Measurements from ENCODE around the gene SLC25A30. TPM values are rescaled to one million over a fixed set of nuclear protein-coding genes. Genes with fewer than 3 reads are reported as not detected.
A peak's percentile ranks its signal among the peaks of the same experiment; 100 is the strongest.

SLC25A30 gene
- total RNA-seq, 1 donor from 2014 or later, result 12.5 TPM

DNA sequence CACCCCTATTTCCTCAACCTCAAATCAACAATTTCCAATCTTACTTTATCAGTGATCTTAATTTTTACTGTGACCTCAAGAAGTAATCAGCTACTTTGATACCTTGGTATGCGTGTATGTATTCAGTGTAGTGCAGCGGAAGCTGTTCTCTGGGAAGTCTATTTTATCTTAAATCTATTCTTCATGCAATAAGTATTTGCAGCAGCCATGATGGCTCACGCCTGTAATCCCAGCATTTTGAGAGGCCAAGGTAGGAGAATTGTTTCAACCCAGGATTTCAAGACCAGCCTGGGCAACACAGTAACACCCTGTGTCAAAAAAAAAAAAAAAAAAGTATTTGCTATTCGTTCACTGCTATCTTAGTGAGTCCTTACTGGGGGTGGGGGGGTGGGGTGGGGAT lies 6.5 kb downstream of the SLC25A30 start:
- no peaks in the 10 kb centered on the region for H3K9me3 ChIP-seq (ENCODE audit: control insufficient read depth in 3 of 3, low read length in 3 of 3)
- no peak overlapping the region for H3K9ac ChIP-seq (ENCODE audit: low read depth in 1 of 3, low read length in 3 of 3)
- peaks cover 18 to 32% (median 31%) of the 10 kb centered on the region in 3 donors for H3K36me3 ChIP-seq (ENCODE audit: control insufficient read depth in 3 of 3, insufficient read depth in 3 of 3, low read length in 3 of 3)
- peak overlapping the region; percentile 86 for H3K27ac ChIP-seq (ENCODE audit: low read depth, low read length)
- H3K27me3 ChIP-seq (ENCODE audit: control insufficient read depth in 3 of 3, insufficient read depth in 3 of 3, low read length in 3 of 3), result no peaks in the 10 kb centered on the region
- H3K4me1 ChIP-seq (ENCODE audit: control insufficient read depth in 3 of 3, insufficient read depth in 3 of 3, low read length in 3 of 3), result peaks cover 29 to 36% (median 35%) of the 10 kb centered on the region in 3 donors
- no peak overlapping the region for H3K4me3 ChIP-seq (ENCODE audit: low read length in 3 of 3)

DNA sequence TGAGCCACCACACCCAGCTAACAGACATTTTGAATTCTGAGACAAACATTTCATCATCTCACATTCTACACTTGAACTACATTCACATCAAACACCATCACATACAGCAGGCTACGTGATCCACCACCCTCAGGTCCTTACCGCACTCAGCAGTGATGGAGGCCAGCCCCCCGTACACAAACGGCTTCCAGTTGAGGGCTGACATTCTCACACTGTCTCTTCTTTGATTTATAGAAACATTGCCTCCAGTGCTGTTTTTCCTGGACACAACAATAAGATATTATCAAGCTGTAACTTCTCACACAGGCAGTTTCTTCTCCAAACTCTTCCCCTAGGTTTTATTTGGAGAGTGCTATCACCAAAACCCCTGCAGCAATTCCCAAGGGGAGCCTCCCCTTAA lies 7.0 kb downstream of the SLC25A30 start:
- Histone ChIP-seq H3K4me1 (ENCODE audit: control insufficient read depth in 3 of 3, insufficient read depth in 3 of 3, low read length in 3 of 3) (peaks cover 26 to 33% (median 32%) of the 10 kb centered on the region in 3 donors), H3K27me3 (ENCODE audit: control insufficient read depth in 3 of 3, insufficient read depth in 3 of 3, low read length in 3 of 3) (no peaks in the 10 kb centered on the region), H3K9me3 (ENCODE audit: control insufficient read depth in 3 of 3, low read length in 3 of 3) (no peaks in the 10 kb centered on the region), H3K9ac (ENCODE audit: low read depth in 1 of 3, low read length in 3 of 3) (no peak overlapping the region), H3K4me3 (ENCODE audit: low read length in 3 of 3) (no peak overlapping the region), H3K27ac (ENCODE audit: low read depth, low read length) (no peak overlapping the region), H3K36me3 (ENCODE audit: control insufficient read depth in 3 of 3, insufficient read depth in 3 of 3, low read length in 3 of 3) (peaks cover 23 to 36% (median 35%) of the 10 kb centered on the region in 3 donors)

DNA sequence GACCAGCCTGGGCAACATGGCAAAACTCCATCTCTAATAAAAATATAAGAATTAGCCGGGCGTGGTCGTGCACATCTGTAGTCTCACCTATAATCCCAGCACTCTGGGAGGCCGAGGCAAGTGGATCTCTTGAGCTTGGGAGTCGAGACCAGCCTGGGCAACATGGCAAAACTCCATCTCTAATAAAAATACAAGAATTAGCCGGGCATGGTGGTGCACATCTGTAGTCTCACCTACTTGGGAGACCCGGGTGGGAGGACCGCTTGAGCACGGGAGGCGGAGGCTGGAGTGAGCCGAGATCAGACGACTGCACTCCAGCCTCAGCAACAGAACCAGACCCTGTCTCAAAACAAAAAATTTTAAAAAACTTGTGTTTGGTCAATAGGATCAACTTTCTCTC lies 7.7 kb downstream of the SLC25A30 start:
- Histone ChIP-seq H3K9me3 (ENCODE audit: control insufficient read depth in 3 of 3, low read length in 3 of 3) (no peaks in the 10 kb centered on the region), H3K4me1 (ENCODE audit: control insufficient read depth in 3 of 3, insufficient read depth in 3 of 3, low read length in 3 of 3) (peaks cover 26 to 32% (median 32%) of the 10 kb centered on the region in 3 donors), H3K36me3 (ENCODE audit: control insufficient read depth in 3 of 3, insufficient read depth in 3 of 3, low read length in 3 of 3) (peaks cover 26 to 41% (median 40%) of the 10 kb centered on the region in 3 donors), H3K4me3 (ENCODE audit: low read length in 3 of 3) (no peak overlapping the region), H3K27me3 (ENCODE audit: control insufficient read depth in 3 of 3, insufficient read depth in 3 of 3, low read length in 3 of 3) (no peaks in the 10 kb centered on the region), H3K27ac (ENCODE audit: low read depth, low read length) (no peak overlapping the region), H3K9ac (ENCODE audit: low read depth in 1 of 3, low read length in 3 of 3) (no peak overlapping the region)

DNA sequence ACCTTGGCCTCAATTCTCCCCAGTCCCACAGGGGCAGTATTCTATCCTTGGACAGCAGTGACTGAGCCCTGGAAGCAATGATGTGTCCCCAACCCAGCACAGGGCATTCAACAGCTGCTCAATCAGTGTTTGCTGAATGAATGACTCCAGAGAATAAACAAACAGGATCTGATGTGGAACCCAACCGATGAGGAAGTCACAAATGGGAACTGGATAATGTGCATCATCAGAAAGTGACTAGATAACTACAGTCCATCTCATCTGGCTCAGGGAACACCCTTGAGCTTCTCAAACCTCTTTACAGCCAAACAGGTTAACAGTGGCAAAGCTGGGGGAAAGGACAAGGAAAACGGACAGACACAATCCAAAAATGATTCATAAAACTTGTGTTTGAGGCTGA lies 8.2 kb downstream of the SLC25A30 start:
- H3K9me3 ChIP-seq (ENCODE audit: control insufficient read depth in 3 of 3, low read length in 3 of 3), result no peaks in the 10 kb centered on the region
- no peak overlapping the region for H3K4me3 ChIP-seq (ENCODE audit: low read length in 3 of 3)
- H3K4me1 ChIP-seq (ENCODE audit: control insufficient read depth in 3 of 3, insufficient read depth in 3 of 3, low read length in 3 of 3), result peaks cover 24 to 30% (median 28%) of the 10 kb centered on the region in 3 donors
- no peak overlapping the region for H3K9ac ChIP-seq (ENCODE audit: low read depth in 1 of 3, low read length in 3 of 3)
- H3K27ac ChIP-seq (ENCODE audit: low read depth, low read length), result no peak overlapping the region
- peaks cover 31 to 45% (median 45%) of the 10 kb centered on the region in 3 donors for H3K36me3 ChIP-seq (ENCODE audit: control insufficient read depth in 3 of 3, insufficient read depth in 3 of 3, low read length in 3 of 3)
- H3K27me3 ChIP-seq (ENCODE audit: control insufficient read depth in 3 of 3, insufficient read depth in 3 of 3, low read length in 3 of 3), result no peaks in the 10 kb centered on the region

DNA sequence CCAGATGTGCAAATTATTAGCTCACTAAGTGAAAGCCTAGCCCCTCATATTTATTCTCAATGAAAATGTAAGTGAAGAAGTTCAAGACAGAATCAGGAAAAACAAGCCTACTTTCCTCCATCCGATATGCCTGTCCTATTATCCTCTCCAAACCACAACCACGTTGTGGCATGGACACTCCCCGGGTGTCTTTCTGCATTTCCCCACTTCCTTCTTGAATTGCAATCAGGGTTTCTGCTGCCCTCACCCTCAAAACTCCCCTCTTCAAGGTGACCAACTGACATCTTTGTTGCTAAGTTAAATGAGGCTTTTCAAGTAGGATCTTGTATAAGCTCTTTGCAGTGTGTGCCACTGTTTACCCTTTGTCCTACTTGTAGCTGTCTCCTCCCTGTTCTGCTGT lies 11.8 kb downstream of the SLC25A30 start:
- H3K9me3 ChIP-seq (ENCODE audit: control insufficient read depth in 3 of 3, low read length in 3 of 3), result no peaks in the 10 kb centered on the region
- peaks cover 11 to 21% (median 11%) of the 10 kb centered on the region in 3 donors for H3K4me1 ChIP-seq (ENCODE audit: control insufficient read depth in 3 of 3, insufficient read depth in 3 of 3, low read length in 3 of 3)
- H3K27ac ChIP-seq (ENCODE audit: low read depth, low read length), result no peak overlapping the region
- H3K27me3 ChIP-seq (ENCODE audit: control insufficient read depth in 3 of 3, insufficient read depth in 3 of 3, low read length in 3 of 3), result no peaks in the 10 kb centered on the region
- peaks cover 36 to 57% (median 54%) of the 10 kb centered on the region in 3 donors for H3K36me3 ChIP-seq (ENCODE audit: control insufficient read depth in 3 of 3, insufficient read depth in 3 of 3, low read length in 3 of 3)
- H3K9ac ChIP-seq (ENCODE audit: low read depth in 1 of 3, low read length in 3 of 3), result no peak overlapping the region
- no peak overlapping the region for H3K4me3 ChIP-seq (ENCODE audit: low read length in 3 of 3)

DNA sequence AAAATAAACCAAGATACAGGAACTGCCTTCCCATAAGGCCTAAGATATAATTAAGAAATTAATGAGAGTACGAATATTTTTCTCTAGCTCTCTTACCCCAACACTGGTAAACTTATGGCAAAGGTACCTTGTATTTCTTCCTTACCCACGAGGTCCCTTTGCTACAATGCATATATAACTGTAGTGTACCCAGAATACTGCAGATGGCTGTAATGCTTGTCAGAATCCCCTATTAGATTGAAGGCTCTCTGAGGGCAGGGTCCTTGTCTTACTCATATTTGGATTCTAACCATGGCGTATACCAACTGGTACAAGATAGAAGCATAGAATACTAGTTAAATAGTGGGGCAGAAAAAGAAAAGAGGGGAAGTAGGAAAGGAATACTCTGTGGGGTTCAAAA lies 15.1 kb downstream of the SLC25A30 start:
- H3K27ac ChIP-seq (ENCODE audit: low read depth, low read length), result peak overlapping the region; percentile 70
- peak overlapping the region in 1 of 3 donors; percentile 34 for H3K4me3 ChIP-seq (ENCODE audit: low read length in 3 of 3)

GRCh38 chr13:45402641-45403040 lies 15.5 kb downstream of the SLC25A30 start:
- no peaks in the 10 kb centered on the region for H3K27me3 ChIP-seq (ENCODE audit: control insufficient read depth in 3 of 3, insufficient read depth in 3 of 3, low read length in 3 of 3)
- no peaks in the 10 kb centered on the region for H3K9me3 ChIP-seq (ENCODE audit: control insufficient read depth in 3 of 3, low read length in 3 of 3)
- peak overlapping the region in 1 of 3 donors; percentile 42 for H3K9ac ChIP-seq (ENCODE audit: low read depth in 1 of 3, low read length in 3 of 3)
- H3K36me3 ChIP-seq (ENCODE audit: control insufficient read depth in 3 of 3, insufficient read depth in 3 of 3, low read length in 3 of 3), result peaks cover 38 to 58% (median 56%) of the 10 kb centered on the region in 3 donors
- peak overlapping the region; percentile 70 for H3K27ac ChIP-seq (ENCODE audit: low read depth, low read length)
- H3K4me3 ChIP-seq (ENCODE audit: low read length in 3 of 3), result peak overlapping the region in 1 of 3 donors; percentile 34
- peaks cover 11 to 21% (median 19%) of the 10 kb centered on the region in 3 donors for H3K4me1 ChIP-seq (ENCODE audit: control insufficient read depth in 3 of 3, insufficient read depth in 3 of 3, low read length in 3 of 3)

More for the DNA sequence above, 15.1 kb downstream of the SLC25A30 start:
- no peak overlapping the region for H3K9ac ChIP-seq (ENCODE audit: low read depth in 1 of 3, low read length in 3 of 3)
- H3K9me3 ChIP-seq (ENCODE audit: control insufficient read depth in 3 of 3, low read length in 3 of 3), result no peaks in the 10 kb centered on the region
- peaks cover 38 to 58% (median 56%) of the 10 kb centered on the region in 3 donors for H3K36me3 ChIP-seq (ENCODE audit: control insufficient read depth in 3 of 3, insufficient read depth in 3 of 3, low read length in 3 of 3)
- H3K27me3 ChIP-seq (ENCODE audit: control insufficient read depth in 3 of 3, insufficient read depth in 3 of 3, low read length in 3 of 3), result no peaks in the 10 kb centered on the region
- H3K4me1 ChIP-seq (ENCODE audit: control insufficient read depth in 3 of 3, insufficient read depth in 3 of 3, low read length in 3 of 3), result peaks cover 11 to 21% (median 19%) of the 10 kb centered on the region in 3 donors

DNA sequence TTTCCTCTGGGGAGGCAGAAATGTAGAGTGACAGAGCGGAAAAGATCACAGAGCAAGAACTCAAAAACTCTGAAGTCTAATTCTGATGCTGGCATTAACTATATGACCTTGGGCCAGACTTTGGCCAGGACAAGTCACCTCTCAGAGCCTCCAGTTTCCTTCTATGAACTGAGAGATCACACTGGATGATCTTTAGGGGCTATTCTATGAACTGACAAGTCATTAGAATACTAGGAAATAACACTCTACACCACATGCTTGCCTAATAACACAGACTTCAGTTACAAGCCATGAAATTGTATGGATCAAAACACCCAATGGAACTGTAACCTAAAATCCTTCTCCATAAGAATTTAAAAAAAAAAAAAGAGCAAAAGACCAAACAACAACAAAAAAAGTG lies 16.9 kb downstream of the SLC25A30 start:
- H3K4me1 ChIP-seq (ENCODE audit: control insufficient read depth in 3 of 3, insufficient read depth in 3 of 3, low read length in 3 of 3), result peaks cover 14 to 27% (median 23%) of the 10 kb centered on the region in 3 donors
- H3K9ac ChIP-seq (ENCODE audit: low read depth in 1 of 3, low read length in 3 of 3), result peak overlapping the region in 2 of 3 donors; percentile 6 to 40
- H3K27ac ChIP-seq (ENCODE audit: low read depth, low read length), result peak overlapping the region; percentile 54
- no peaks in the 10 kb centered on the region for H3K27me3 ChIP-seq (ENCODE audit: control insufficient read depth in 3 of 3, insufficient read depth in 3 of 3, low read length in 3 of 3)
- peaks cover 31 to 46% (median 45%) of the 10 kb centered on the region in 3 donors for H3K36me3 ChIP-seq (ENCODE audit: control insufficient read depth in 3 of 3, insufficient read depth in 3 of 3, low read length in 3 of 3)
- no peaks in the 10 kb centered on the region for H3K9me3 ChIP-seq (ENCODE audit: control insufficient read depth in 3 of 3, low read length in 3 of 3)
- peak overlapping the region in 1 of 3 donors; percentile 43 for H3K4me3 ChIP-seq (ENCODE audit: low read length in 3 of 3)

- H3K27me3 ChIP-seq (ENCODE audit: control insufficient read depth in 3 of 3, insufficient read depth in 3 of 3, low read length in 3 of 3), result no peaks in the 10 kb centered on the region
- H3K27ac ChIP-seq (ENCODE audit: low read depth, low read length), result no peak overlapping the region
- H3K9ac ChIP-seq (ENCODE audit: low read depth in 1 of 3, low read length in 3 of 3), result no peak overlapping the region
- H3K9me3 ChIP-seq (ENCODE audit: control insufficient read depth in 3 of 3, low read length in 3 of 3), result no peaks in the 10 kb centered on the region
- peaks cover 17 to 38% (median 31%) of the 10 kb centered on the region in 3 donors for H3K4me1 ChIP-seq (ENCODE audit: control insufficient read depth in 3 of 3, insufficient read depth in 3 of 3, low read length in 3 of 3)
- H3K36me3 ChIP-seq (ENCODE audit: control insufficient read depth in 3 of 3, insufficient read depth in 3 of 3, low read length in 3 of 3), result peaks cover 18 to 42% (median 34%) of the 10 kb centered on the region in 3 donors
- H3K4me3 ChIP-seq (ENCODE audit: low read length in 3 of 3), result no peak overlapping the region
Measured at GRCh38 chr13:45398877-45399276, 19.3 kb downstream of the SLC25A30 start.

GRCh38 chr13:45396533-45397095 lies 21.6 kb downstream of the SLC25A30 start:
- peak overlapping the region in 1 of 3 donors; percentile 45 for H3K9ac ChIP-seq (ENCODE audit: low read depth in 1 of 3, low read length in 3 of 3)
- H3K27ac ChIP-seq (ENCODE audit: low read depth, low read length), result peak overlapping the region; percentile 0
- H3K36me3 ChIP-seq (ENCODE audit: control insufficient read depth in 3 of 3, insufficient read depth in 3 of 3, low read length in 3 of 3), result peaks cover 21 to 40% (median 34%) of the 10 kb centered on the region in 3 donors
- no peak overlapping the region for H3K4me3 ChIP-seq (ENCODE audit: low read length in 3 of 3)
- H3K4me1 ChIP-seq (ENCODE audit: control insufficient read depth in 3 of 3, insufficient read depth in 3 of 3, low read length in 3 of 3), result peaks cover 10 to 36% (median 30%) of the 10 kb centered on the region in 3 donors
- no peaks in the 10 kb centered on the region for H3K27me3 ChIP-seq (ENCODE audit: control insufficient read depth in 3 of 3, insufficient read depth in 3 of 3, low read length in 3 of 3)
- H3K9me3 ChIP-seq (ENCODE audit: control insufficient read depth in 3 of 3, low read length in 3 of 3), result no peaks in the 10 kb centered on the region

All from skeletal muscle tissue (tissue), 4 donors.